GM19324 (cell line): ENCODE results near the gene CTDSPL.

Experiments used
- ATAC-seq: cut with Tn5 transposase; IDR thresholded peaks from one replicate; pipeline ENCODE4 v1.9.1; 2021; ENCODE audit warnings: mild to moderate bottlenecking, moderate library complexity; ENCODE audit not compliant: unreplicated experiment, low FRiP score

Gene CTDSPL

DNA sequence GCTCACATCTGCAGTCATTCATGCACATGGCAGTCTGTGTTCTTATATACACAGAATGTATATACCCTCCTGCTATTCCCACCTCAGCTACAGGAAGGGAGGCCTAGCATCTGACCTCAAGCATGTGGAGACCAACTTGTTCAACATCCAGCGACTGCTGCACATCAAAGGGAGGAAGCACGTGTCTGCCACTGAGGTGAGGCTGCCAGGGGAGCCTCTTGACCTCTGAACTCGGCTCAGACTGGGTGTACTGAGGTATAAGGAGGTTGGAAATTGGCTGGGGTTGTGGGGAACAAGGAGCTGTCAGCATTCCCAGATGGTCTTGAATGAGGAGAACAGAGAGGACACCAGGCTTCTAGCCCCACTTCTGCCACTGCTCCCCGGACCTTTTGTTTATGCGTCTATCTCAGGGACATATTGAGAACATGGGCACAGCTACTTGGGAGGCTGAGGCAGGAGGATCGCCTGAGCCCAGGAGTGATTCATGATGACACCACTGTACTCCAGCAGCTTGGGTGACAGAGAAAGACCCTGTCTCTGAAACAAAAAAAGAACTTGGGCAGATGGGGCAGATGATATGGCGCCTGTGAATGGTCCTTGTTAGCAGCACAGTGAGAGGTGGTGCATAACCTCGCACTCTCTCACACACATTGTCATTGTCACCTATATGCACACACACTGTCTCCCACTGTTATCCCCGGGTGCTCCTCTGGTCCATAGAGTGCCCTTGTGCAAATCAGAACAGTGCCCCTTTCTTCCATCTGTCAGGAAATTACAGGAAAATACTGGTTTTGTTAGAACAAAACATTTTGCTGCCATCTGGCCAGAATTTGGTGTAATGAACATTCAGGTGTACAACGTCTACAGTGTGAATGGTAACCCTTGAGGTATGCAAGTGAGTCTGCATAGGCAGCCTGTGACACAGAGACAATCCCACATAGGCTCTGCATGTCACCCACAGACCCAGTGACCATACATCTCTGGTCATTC lies 134.3 kb downstream of the CTDSPL start:
- no peak for ATAC-seq

DNA sequence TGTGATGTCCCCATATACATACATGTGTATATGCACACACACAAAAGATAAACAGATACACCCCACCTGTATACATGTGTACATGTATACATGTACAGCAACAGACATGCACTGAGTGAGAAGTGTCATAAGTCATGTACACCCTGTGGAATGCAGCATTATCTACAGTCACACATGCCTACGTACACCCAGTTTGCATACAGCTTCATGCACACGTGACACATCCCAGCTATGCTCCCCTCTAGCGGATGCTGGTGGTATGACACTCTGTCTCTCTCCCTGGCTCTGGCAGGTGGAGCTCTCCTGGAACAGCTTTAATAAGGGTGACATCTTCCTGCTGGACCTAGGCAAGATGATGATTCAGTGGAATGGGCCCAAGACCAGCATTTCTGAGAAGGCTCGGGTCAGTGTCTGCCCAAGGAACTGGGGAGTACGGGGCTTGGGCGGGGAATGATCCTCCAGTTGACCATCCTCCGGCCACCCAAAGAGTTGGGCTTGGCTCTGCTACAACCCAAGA lies 135.2 kb downstream of the CTDSPL start:
- ATAC-seq = peak; percentile 50

DNA sequence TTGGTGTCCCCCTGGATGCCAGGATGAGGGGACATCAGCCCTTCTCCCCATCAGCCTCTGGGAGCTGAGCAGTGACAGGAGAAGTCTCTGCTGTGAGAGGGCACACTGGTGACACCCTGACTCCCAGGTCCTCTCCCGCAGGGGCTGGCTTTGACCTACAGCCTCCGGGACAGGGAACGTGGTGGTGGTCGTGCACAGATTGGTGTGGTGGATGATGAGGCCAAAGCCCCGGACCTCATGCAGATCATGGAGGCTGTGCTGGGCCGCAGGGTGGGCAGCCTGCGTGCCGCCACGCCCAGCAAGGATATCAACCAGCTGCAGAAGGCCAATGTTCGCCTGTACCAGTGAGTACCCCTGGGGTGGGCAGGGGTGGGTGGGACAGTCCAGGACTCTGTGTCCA lies 135.7 kb downstream of the CTDSPL start:
- no peak for ATAC-seq

DNA sequence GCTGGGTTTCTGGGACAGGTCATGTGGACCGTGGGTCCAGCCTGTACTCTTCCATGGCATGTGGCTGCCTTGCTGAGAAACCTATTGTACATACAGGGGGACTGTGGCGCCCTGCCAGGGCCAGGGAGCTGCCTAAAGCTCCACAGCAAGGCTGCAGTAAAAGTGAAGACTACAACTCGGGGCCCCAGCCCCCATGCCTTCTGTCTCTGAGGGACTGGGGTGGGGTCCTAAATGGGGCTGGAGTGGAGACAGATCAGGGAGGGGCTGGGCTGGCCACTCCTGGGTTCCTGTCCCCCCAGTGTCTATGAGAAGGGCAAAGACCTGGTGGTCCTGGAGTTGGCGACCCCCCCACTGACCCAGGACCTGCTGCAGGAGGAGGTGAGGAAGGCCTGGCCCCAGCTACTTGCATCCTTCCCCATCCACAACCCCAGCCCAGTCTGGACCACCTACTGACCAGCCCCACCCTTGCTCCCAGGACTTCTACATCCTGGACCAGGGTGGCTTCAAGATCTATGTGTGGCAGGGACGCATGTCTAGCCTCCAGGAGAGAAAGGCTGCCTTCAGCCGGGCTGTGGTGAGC lies 136.2 kb downstream of the CTDSPL start:
- ATAC-seq = no peak

DNA sequence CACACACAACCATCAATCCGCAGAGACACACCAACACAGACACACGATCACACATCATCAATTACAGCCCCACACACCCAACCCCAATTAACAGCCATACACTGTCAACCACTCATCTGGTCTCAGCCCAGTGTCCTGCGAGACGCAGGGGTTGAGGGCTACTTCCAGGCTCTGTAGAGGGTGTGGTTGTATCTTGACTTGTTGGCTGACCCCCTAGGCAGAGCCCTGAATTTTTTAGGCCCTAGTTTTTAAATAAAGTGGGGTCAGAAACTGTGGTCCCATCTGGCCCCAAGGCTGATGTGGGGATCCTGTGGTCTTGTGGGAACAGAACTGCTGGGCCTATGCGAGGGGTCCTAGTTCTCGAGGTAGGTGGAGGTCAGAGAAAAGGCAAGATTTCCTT lies 138.2 kb downstream of the CTDSPL start:
- ATAC-seq = no peak

DNA sequence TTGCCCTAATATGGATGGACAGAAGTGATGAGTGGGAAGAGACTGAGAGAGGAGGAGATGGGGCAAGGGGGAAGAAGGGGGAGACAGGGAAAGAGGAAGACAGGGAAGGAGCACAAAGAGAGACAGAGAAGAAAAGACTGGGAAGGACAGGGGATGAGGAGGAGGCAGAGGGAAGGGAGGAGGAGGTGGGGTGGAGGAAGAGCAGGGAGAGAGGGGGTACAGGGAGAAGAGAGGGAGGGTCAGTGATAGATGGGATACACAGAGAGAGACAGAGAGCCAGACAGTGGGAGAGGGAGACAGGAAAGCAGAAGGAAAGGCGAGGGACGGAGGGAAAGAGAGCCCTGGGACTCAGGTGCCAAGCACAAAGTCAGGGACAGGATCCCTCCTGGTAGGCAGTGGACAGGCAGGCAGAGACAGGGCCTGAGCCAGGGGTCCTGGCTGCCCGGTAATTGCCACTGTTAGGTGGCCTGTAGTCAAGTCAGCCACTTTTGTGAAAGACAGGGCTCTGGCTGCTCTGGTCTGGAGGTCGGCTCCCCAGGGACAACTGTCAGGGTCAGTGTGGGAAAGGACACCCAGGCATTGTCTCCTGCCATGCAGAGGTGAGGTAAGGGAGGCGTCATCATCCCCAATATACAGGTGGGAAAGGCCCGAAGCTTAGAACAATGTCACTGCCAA lies 138.7 kb downstream of the CTDSPL start:
- no peak for ATAC-seq

DNA sequence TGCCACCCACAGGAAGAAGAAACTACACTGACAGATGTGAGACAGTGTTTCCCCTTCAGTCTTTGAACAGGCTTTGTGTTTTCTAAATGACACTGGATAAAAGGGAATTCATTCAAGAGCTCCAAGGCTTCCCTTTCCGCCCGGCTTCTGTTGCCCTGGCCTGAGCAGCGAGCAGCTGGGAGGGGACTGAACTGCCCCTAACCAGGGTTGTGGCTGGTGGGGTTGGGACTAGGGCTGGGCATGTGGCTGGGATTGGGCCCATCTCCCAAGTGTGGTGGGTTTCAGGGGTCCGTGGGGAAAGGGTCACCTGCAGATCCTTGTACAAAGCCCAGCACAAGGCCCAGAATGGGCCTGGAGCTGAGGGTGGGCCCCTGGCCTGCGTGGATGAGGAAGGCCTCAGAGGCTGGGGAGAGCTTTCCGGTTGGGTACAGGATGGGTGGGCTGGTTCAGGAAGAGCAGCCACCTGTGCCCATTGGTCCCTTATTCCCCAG lies 139.3 kb downstream of the CTDSPL start:
- no peak for ATAC-seq

DNA sequence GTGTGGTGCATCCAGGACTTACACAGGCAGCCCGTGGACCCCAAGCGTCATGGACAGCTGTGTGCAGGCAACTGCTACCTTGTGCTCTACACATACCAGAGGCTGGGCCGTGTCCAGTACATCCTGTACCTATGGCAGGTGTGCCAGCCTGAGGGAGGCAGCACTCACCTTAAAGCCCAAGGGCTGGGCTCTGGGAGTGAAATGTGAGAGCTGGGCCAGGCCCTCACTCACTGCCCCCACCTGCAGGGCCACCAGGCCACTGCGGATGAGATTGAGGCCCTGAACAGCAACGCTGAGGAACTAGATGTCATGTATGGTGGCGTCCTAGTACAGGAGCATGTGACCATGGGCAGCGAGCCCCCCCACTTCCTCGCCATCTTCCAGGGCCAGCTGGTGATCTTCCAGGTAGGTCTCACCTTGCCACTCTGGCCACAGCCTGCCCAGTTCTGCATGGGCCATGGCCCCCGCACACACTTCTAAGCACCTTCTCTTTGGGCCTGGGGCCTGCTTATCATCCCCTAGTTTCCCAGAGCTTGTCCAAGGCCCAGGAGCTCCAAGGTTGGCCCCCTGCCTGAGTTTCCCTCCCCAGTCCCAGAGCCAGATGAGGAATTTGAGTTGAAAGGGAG lies 139.9 kb downstream of the CTDSPL start:
- no peak for ATAC-seq

DNA sequence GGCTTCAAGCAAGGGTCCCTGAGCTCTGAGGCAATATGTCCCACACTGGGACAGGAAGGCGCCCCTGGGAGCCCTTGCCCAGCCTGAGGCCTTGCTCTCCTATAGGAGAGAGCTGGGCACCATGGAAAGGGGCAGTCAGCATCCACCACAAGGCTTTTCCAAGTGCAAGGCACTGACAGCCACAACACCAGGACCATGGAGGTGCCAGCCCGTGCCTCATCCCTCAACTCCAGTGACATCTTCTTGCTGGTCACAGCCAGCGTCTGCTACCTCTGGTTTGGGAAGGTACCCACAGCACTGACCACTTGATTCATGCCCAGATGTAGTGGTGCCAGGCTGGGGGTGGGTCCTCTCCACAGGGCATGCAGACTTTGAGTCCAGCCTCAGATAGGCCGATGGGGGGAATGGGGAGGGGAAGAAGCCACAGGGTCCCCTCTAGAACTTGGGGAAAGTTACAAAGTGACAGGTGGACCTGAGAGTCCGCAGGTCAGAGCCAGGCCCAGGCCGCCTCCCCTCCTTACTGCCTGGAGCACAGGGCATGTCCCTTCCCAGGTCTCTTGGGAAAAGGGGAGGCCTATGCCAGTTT lies 140.7 kb downstream of the CTDSPL start:
- no peak for ATAC-seq

DNA sequence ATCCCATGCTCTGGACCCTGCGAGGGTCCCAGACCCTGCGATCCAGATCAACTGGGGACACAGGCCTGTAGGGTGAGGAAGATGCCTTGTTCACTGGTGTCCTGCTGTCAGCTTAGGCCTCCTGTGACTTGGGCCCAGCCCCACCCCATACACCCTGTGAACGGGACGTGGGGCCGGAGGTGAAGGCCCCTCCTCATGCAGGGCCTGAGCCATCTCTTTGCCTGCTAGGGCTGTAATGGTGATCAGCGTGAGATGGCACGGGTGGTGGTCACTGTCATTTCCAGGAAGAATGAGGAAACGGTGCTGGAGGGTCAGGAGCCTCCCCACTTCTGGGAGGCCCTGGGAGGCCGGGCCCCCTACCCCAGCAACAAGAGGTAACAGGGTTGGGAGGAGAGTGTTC lies 141.3 kb downstream of the CTDSPL start:
- no peak for ATAC-seq

DNA sequence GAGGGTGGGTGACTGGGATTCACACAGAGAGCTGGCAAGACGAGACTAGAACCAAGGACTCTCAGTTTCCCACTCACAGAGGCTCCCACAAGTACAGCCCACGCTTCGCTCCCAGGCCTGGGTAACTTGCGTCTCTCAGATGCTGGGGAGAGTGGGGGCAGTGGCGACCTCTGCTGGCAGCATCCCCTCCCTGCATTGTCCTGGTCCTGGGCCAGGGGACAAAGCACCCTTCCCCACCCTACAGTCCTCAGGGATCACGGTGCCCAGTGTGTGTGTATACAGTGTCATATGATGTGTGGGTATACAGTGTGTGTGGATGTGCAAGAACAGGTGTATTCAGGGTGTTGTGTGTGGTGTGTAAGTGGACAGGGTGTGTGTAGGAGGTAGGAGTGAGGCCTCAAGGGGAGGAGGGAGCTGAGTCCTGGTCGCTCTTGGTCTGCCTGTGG lies 141.7 kb downstream of the CTDSPL start:
- no peak for ATAC-seq

DNA sequence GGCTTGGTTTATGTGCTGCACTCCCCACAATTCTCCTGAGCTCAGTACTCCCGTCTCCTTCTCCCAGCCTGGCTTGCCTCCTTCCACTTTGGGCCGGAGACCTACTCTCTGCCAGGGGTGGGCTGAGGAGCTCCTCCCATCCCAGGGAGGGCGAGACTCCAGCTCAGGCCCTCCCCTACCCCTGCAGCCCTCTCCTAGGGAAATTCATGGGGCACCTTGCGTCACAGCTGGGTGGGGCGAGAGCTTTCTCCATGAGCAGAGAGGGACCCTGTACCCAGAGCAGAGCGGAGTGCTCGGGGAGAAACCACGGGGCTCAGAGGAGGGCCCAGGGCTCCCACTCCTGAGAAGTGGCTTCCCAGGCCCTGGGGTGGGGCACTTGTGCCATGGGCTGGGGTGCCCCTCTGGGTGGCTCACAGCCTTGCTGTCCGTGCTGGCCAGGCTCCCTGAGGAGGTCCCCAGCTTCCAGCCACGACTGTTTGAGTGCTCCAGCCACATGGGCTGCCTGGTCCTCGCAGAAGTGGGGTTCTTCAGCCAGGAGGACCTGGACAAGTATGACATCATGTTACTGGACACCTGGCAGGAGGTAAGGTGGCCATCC lies 142.2 kb downstream of the CTDSPL start:
- ATAC-seq = no peak

DNA sequence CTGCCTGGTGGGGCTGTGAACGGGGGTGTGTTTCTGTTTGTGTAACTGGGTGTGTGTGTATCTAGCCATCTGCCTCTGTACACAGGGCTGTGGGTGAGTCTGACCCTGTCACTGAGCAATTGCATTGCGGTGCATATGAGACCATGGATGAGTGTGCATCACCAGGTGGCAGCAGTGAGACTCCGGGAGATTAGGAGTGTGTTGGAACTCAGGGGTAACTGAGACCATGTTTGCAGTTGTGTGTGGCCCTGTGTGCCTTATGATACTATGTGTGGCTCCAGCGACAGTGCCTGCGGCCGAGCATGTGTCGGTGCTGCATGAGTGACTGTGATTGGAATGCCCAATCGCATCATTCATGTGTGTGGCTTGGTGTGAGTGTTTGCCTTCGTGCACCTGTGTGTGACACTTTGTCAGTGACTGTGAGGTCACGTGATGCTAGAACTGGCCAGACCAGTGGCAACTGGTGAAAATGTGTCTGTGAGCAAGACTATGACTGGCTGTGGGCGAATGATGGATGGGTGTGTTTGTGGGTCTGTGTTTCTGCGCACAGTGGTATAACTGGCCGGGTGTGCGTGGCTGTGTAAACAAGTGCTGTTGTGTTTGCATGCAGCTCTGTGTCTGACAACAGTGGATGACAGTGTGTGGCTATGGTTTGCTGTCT lies 142.9 kb downstream of the CTDSPL start:
- no peak for ATAC-seq

DNA sequence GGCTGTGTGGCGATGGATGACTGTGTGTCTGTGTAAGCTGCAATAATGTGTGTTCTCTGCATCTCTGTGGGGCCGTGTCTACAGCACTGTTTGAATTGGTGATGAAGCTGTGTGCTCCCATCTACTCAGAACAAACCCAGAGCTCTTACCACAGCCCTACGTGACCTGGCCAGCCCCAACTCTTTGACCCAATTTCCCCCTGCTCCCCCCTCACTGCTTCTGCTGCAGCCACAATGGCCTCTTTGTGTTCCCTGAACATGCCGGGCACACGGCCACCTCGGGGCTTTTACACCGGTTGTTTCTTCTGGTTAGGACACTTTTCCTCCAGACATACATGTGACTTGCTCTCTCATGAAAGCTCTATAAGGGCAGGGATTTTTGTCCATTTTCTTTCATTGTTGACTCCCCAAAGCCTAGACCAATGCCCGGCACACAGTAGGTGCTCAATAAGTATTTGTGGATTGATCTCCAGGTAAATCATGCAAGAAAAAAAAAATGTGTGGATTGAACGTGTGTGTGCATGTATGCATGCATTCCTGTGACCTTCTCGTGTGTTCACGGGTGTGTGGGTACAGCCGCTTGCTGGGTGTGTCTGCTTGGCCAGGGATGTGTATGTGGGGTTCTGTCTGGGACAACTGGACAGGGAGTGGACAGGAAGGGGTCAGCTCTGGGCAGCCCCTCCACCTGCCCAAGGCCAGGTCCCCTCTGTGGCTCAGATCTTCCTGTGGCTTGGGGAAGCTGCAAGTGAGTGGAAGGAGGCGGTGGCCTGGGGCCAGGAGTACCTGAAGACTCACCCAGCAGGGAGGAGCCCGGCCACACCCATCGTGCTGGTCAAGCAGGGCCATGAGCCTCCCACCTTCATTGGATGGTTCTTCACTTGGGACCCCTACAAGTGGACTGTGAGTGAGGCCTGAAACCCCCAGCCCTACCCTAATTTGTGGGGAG lies 143.7 kb downstream of the CTDSPL start:
- ATAC-seq = no peak

DNA sequence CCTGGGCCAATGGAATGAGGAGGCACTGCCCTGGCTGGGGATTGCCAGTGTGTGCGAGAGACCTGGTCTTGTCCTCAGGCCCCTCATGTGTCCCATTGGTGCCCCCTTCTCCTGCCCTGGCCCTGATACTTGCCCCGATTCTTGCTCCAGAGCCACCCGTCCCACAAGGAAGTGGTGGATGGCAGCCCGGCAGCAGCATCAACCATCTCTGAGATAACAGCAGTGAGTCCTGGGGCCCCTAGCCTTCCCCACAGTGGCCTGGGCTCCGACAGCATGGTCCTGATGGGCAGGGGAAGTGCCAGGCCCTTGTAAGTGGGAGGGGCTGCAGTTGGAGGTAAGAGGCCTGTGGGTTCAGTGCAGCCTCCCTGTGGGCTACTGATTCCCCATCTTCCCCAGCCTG lies 144.4 kb downstream of the CTDSPL start:
- ATAC-seq = no peak

DNA sequence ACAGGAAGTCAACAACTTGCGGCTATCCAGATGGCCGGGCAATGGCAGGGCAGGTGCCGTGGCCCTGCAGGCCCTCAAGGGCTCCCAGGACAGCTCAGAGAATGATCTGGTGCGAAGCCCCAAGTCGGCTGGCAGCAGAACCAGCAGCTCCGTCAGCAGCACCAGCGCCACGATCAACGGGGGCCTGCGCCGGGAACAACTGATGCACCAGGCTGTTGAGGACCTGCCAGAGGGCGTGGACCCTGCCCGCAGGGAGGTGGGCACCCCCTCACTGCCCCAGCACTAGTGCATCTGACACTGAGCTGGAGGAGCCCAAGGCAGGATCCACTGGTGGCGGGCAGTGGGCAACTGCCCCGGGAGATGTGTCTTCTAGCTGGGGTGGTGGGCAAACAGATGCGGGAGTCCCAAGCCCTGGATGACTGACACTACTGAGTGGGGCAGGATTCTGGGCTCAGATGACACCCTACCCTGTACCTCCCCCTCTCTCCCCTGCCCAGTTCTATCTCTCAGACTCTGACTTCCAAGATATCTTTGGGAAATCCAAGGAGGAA lies 144.8 kb downstream of the CTDSPL start:
- no peak for ATAC-seq

DNA sequence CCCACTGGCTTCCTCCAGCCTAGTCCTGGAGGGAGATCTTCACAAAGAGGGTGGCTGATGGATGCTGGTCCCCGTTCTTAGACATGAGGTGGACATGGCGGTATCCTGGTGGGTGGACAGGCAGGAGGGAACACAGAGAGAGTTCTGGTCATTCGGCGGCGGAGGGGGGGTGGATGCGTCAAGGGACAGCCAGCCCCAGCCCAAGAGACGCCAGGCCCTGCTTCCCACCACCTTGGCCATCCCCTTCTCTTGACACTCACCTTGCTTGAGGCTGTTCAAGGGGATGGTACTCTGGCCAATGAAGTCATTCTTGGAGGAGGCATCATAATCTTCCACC lies 146.0 kb downstream of the CTDSPL start:
- no peak for ATAC-seq

DNA sequence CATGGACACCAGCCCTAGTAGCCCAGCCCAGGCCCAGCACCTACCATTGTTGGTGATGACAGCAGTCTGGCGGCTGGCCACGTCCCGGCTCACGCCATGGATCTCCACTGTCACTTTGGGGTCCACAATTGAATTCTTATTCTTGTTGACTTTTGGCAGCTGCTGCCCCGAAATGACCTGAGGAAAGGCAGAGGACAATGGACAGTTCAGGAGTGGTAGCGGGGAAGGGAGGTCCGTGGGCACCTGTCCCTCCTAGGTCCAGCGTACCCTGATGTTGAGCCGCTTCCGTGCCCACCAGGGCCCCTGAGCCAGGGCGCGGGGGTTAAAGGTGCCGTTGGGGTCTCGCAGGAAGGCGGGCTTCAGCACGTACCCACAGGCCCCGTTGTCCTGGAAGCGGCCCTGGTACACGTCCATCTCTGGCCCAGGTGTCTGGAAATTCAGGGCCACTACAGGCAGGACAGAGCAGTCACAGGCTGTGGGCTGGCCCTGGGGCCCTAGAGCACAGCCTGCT lies 146.6 kb downstream of the CTDSPL start:
- ATAC-seq = no peak
